Right lobe of liver (tissue), 6 donors: ENCODE data around the gene THADA. TPM values are rescaled to one million over a fixed set of nuclear protein-coding genes. Genes with fewer than 3 reads are reported as not detected.
"Not testable (repeated sequence)": the region's sequence is repeated elsewhere in the genome, so short reads cannot be mapped to it uniquely, and the experiment has no call there.

Experiments
- ATAC-seq, 4 donors: fragments of 200-7000 bp; cut with Tn5 transposase; one replicate each; pipeline ENCODE4 v1.9.1; 2020; ENCODE audit warnings: mild to moderate bottlenecking in 4 of 4, moderate library complexity in 4 of 4
- DNase-seq, 3 donors: peaks; one replicate each; pipeline ENCODE4 v3.0.0-alpha.2; 2020
- H3K27ac ChIP-seq, 3 donors: fragments of 200-600 bp; one replicate each; pipeline ENCODE4 v1.8.0; 2022
- H3K27me3 ChIP-seq, 2 donors: fragments of 200-600 bp; one replicate each; pipeline ENCODE4 v1.8.0; 2022
- H3K36me3 ChIP-seq, 4 donors: fragments of 200-600 bp; sonication (generic) in 1 of 4; one replicate each; pipeline versions ENCODE4 v1.5.1 to v1.8.0; 2017 to 2022; ENCODE audit warnings: control low read depth in 1 of 4
- H3K4me1 ChIP-seq, 4 donors: fragments of 200-600 bp; sonication (generic) in 1 of 4; one replicate each; pipeline versions ENCODE4 v1.5.1 to v1.8.0; 2017 to 2022; ENCODE audit warnings: control low read depth in 1 of 4
- H3K4me3 ChIP-seq, 3 donors: fragments of 200-600 bp; one replicate each; pipeline ENCODE4 v1.8.0; 2022
- H3K9me3 ChIP-seq, 4 donors: fragments of 200-600 bp; sonication (generic) in 1 of 4; one replicate each; pipeline versions ENCODE4 v1.5.1 to v1.8.0; 2017 to 2022; ENCODE audit warnings: control low read depth in 1 of 4
- POLR2A ChIP-seq: fragments of 450-650 bp; IDR thresholded peaks from one replicate; pipeline ENCODE4 v1.6.1; 2017; ENCODE audit warnings: antibody characterized with exemption, mild to moderate bottlenecking
- WGBS: methylation state at CpG from one replicate; pipeline ENCODE4 v1.1.6; 2018; ENCODE audit warnings: low coverage, low lambda C conversion rate; ENCODE audit not compliant: insufficient coverage; ENCODE audit errors: missing lambda C conversion rate; 5-methylcytosine and 5-hydroxymethylcytosine counted together
- intact Hi-C, 2 donors: fragments of 100-400 bp; cut with DNase I; formaldehyde crosslinking; loops; one replicate each; pipeline versions ENCODE4 v1.11.2 to v1.14.1; 2022
- total RNA-seq, 6 experiments: library from RNA; depleted of rRNA in 2 of 6; stranded (reverse); fragments of >200 nt in 2 of 6; fragmentation: NEBNext Ultra II Directional in 3 of 6; extraction: Animal tissue kit (Norgen Biotek cat#: 25700) in 3 of 6; gene quantifications; one replicate each; pipeline versions ENCODE4 v1.1.0 to v1.2.4, GENCODE V29; 2016 to 2023
- TF ChIP-seq, protein P1 (sequence below), 4 donors: fragments of 200-600 bp in 3 of 4; fragments of 450-650 bp in 1 of 4; IDR thresholded peaks; one replicate each; pipeline versions ENCODE4 v1.5.1 to v1.8.0; 2016 to 2022; ENCODE audit warnings: antibody characterized with exemption in 4 of 4, mild to moderate bottlenecking in 2 of 4
- donor health status: DM: no; HTN: yes; CAD: no.
- donor health status: DM: no; HTN: no; CAD: no.
- donor health status: DM: no; HTN: no; CAD: no.
- donor health status: DM: no; HTN: yes; CAD: no.
- donor health status: DM: no; HTN: yes; CAD: no.

Gene THADA
- total RNA-seq, 6 experiments from 2014 or later, result 12.2 to 21.6 (median 14.0) TPM

GRCh38 chr2:43553341-43553855 is 42.4 kb downstream of the THADA start:
- WGBS, result 67% methylated on average over 3 of the region's 3 CpGs

GRCh38 chr2:43551990-43552389 is 43.8 kb downstream of the THADA start:
- Histone ChIP-seq H3K27me3 (no peaks in the 10 kb centered on the region), H3K4me1 (no peaks in the 10 kb centered on the region), H3K27ac (no peak overlapping the region), H3K9me3 (no peaks in the 10 kb centered on the region), H3K36me3 (peaks cover 0 to 9% (median 5%) of the 10 kb centered on the region in 4 donors), H3K4me3 (no peak overlapping the region)
- DNase-seq, result no peak
- 89% methylated on average over 2 of the region's 2 CpGs for WGBS
- intact Hi-C loops, result no loop called here
- ATAC-seq, result no peak
- TF ChIP-seq, protein P1, sequence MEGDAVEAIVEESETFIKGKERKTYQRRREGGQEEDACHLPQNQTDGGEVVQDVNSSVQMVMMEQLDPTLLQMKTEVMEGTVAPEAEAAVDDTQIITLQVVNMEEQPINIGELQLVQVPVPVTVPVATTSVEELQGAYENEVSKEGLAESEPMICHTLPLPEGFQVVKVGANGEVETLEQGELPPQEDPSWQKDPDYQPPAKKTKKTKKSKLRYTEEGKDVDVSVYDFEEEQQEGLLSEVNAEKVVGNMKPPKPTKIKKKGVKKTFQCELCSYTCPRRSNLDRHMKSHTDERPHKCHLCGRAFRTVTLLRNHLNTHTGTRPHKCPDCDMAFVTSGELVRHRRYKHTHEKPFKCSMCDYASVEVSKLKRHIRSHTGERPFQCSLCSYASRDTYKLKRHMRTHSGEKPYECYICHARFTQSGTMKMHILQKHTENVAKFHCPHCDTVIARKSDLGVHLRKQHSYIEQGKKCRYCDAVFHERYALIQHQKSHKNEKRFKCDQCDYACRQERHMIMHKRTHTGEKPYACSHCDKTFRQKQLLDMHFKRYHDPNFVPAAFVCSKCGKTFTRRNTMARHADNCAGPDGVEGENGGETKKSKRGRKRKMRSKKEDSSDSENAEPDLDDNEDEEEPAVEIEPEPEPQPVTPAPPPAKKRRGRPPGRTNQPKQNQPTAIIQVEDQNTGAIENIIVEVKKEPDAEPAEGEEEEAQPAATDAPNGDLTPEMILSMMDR (IDR thresholded peaks at IDR 0.05), result no peak
- no peak for TF ChIP-seq POLR2A

More at GRCh38 chr2:43553341-43553855, 42.4 kb downstream of the THADA start:
- no peak for DNase-seq
- ATAC-seq, result no peak
- Histone ChIP-seq H3K4me1 (no peaks in the 10 kb centered on the region), H3K9me3 (no peaks in the 10 kb centered on the region), H3K4me3 (no peak overlapping the region), H3K36me3 (peaks cover 0 to 9% (median 5%) of the 10 kb centered on the region in 4 donors), H3K27ac (no peak overlapping the region), H3K27me3 (no peaks in the 10 kb centered on the region)
- intact Hi-C loops, result no loop called here
- no peak for TF ChIP-seq POLR2A
- TF ChIP-seq, protein P1 (IDR thresholded peaks at IDR 0.05), result no peak

DNA sequence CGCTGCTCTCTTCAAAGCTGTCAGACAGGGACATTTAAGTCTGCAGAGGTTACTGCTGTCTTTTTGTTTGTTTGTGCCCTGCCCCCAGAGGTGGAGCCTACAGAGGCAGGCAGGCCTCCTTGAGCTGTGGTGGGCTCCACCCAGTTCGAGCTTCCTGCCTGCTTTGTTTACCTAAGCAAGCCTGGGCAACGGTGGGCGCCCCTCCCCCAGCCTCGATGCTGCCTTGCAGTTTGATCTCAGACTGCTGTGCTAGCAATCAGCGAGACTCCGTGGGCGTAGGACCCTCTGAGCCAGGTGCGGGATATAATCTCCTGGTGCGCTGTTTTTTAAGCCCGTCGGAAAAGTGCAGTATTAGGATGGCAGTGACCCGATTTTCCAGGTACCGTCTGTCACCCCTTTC is 47.5 kb downstream of the THADA start:
- H3K4me1 ChIP-seq, H3K36me3 ChIP-seq, intact Hi-C loops, H3K4me3 ChIP-seq, H3K27me3 ChIP-seq, ATAC-seq, H3K27ac ChIP-seq, H3K9me3 ChIP-seq, DNase-seq: not testable (repeated sequence)
- 95% methylated on average over 10 of the region's 14 CpGs for WGBS

GRCh38 chr2:43542285-43542933 is 53.4 kb downstream of the THADA start:
- Histone ChIP-seq H3K4me3 (no peak overlapping the region), H3K9me3 (no peaks in the 10 kb centered on the region), H3K27ac (no peak overlapping the region), H3K4me1 (peaks cover 0 to 35% (median 5%) of the 10 kb centered on the region in 4 donors), H3K36me3 (no peaks in the 10 kb centered on the region), H3K27me3 (no peaks in the 10 kb centered on the region)
- ATAC-seq, result peak; percentile 42 to 65 (median 51)
- intact Hi-C loops, result no loop called here
- no peak for DNase-seq
- 10% methylated on average over 3 of the region's 3 CpGs for WGBS
- TF ChIP-seq, protein P1 (IDR thresholded peaks at IDR 0.05), result peak; percentile 51 to 71 (median 68)
- TF ChIP-seq POLR2A, result no peak

DNA sequence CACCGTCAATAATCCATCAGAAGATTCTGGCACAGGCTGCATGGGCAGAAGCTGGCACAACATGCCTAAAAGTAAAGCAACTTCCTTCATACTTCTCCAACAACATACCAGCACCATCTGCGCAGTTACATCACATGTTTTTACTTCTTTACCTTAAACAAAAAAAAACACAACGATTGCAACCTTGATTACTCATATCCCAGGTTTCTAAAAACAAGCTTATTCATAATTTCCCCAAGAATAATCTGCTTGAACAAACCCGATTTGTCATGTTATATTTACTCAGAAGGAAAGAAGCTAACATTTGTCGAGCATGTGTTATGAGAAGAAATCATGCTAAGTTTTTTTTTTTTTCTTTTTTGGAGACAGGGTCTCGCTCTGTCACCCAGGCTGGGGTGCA is 54.7 kb downstream of the THADA start:
- Histone ChIP-seq H3K27ac (peak overlapping the region in 2 of 3 donors; percentile 29 to 70), H3K9me3 (no peaks in the 10 kb centered on the region), H3K4me3 (no peak overlapping the region), H3K36me3 (no peaks in the 10 kb centered on the region), H3K4me1 (peaks cover 0 to 35% (median 5%) of the 10 kb centered on the region in 4 donors), H3K27me3 (no peaks in the 10 kb centered on the region)
- intact Hi-C loops, result no loop called here
- TF ChIP-seq, protein P1 (IDR thresholded peaks at IDR 0.05), result no peak
- no peak for TF ChIP-seq POLR2A
- ATAC-seq (no peak), DNase-seq (no peak)
- 63% methylated on average over 6 of the region's 6 CpGs for WGBS
